H1 (cell line): Measurements from ENCODE around the gene GRIN2C. TPM values are rescaled to one million over a fixed set of nuclear protein-coding genes. Genes with fewer than 3 reads are reported as not detected.

Experiments used
- ATF3 ChIP-seq: IDR thresholded peaks from 2 replicates; pipeline ENCODE4 v1.6.1; 2011; ENCODE audit warnings: low read depth, mild to moderate bottlenecking, low read length; ENCODE audit not compliant: insufficient read depth
- CBX8 ChIP-seq: fragments of 300-800, 300-1000 bp; sonication (generic); IDR thresholded peaks from 2 replicates; pipeline ENCODE4 v1.7.1; 2016; ENCODE audit warnings: low read depth, low read length, borderline replicate concordance
- CTBP2 ChIP-seq: IDR thresholded peaks from 2 replicates; pipeline ENCODE4 v1.7.0; 2011; ENCODE audit warnings: borderline replicate concordance, mild to moderate bottlenecking, moderate library complexity, mixed read lengths, low read length; ENCODE audit not compliant: insufficient read depth, insufficient read length
- CTCF ChIP-seq, 3 experiments: IDR thresholded peaks; 1 replicate in 2 of 3; 2 replicates in 1 of 3; pipeline versions ENCODE4 v1.5.1 to v1.6.1; 2011; ENCODE audit warnings: low read length in 3 of 3, mild to moderate bottlenecking in 3 of 3, inconsistent platforms in 2 of 3, low read depth in 1 of 3, moderate library complexity in 1 of 3; ENCODE audit not compliant: insufficient read depth in 1 of 3; ENCODE audit errors: control extremely low read depth in 1 of 3
- E2F6 ChIP-seq: IDR thresholded peaks from 2 replicates; pipeline ENCODE4 v1.6.1; 2012; ENCODE audit warnings: inconsistent platforms
- EP300 ChIP-seq, 2 experiments: IDR thresholded peaks; 1 replicate in 1 of 2; 2 replicates in 1 of 2; pipeline ENCODE4 v1.6.1; 2011 to 2012; ENCODE audit warnings: low read depth in 2 of 2, low read length in 2 of 2, mild to moderate bottlenecking in 2 of 2, borderline replicate concordance in 1 of 2, inconsistent platforms in 1 of 2, moderate library complexity in 1 of 2
- GABPA ChIP-seq: IDR thresholded peaks from 2 replicates; pipeline ENCODE4 v1.6.1; 2011; ENCODE audit warnings: mild to moderate bottlenecking, low read length, moderate library complexity, borderline replicate concordance; ENCODE audit not compliant: insufficient read depth
- HDAC6 ChIP-seq: IDR thresholded peaks from one replicate; pipeline ENCODE4 v1.7.1; 2012; ENCODE audit warnings: low read depth, mild to moderate bottlenecking, inconsistent platforms, low read length, moderate library complexity
- JUND ChIP-seq: IDR thresholded peaks from 2 replicates; pipeline ENCODE4 v1.6.1; 2011; ENCODE audit warnings: mild to moderate bottlenecking, improper control_type of control experiment, low read length
- KDM5A ChIP-seq: fragments of 200-600 bp; IDR thresholded peaks from 2 replicates; pipeline ENCODE4 v1.7.1; 2012; ENCODE audit warnings: mild to moderate bottlenecking, low read length, inconsistent platforms, mixed read lengths
- POLR2A ChIP-seq, 2 experiments: IDR thresholded peaks; 1 replicate in 1 of 2; 2 replicates in 1 of 2; pipeline ENCODE4 v1.6.1; 2011; ENCODE audit warnings: low read depth in 2 of 2, low read length in 2 of 2, mild to moderate bottlenecking in 2 of 2; ENCODE audit errors: control extremely low read depth in 1 of 2
- POU5F1 ChIP-seq: IDR thresholded peaks from 2 replicates; pipeline ENCODE4 v1.6.1; 2011; ENCODE audit warnings: low read depth, mild to moderate bottlenecking, low read length, moderate library complexity
- RXRA ChIP-seq: IDR thresholded peaks from 2 replicates; pipeline ENCODE4 v1.6.1; 2011; ENCODE audit warnings: low read depth, mild to moderate bottlenecking, low read length, moderate library complexity; ENCODE audit not compliant: insufficient read depth
- SIRT6 ChIP-seq: IDR thresholded peaks from one replicate; pipeline ENCODE4 v1.7.1; 2012; ENCODE audit warnings: low read length, inconsistent platforms
- SP1 ChIP-seq: IDR thresholded peaks from 2 replicates; pipeline ENCODE4 v1.6.1; 2011; ENCODE audit warnings: low read depth, low read length
- SP2 ChIP-seq: IDR thresholded peaks from 2 replicates; pipeline ENCODE4 v1.6.1; 2012; ENCODE audit warnings: mild to moderate bottlenecking, low read length, inconsistent platforms
- SUZ12 ChIP-seq: fragments of 200-600 bp; sonication (generic); IDR thresholded peaks from 2 replicates; pipeline ENCODE4 v1.6.1; 2012; ENCODE audit warnings: mild to moderate bottlenecking, inconsistent platforms, low read length, moderate library complexity, mixed read lengths
- TAF1 ChIP-seq: IDR thresholded peaks from 2 replicates; pipeline ENCODE4 v1.6.1; 2011; ENCODE audit warnings: mild to moderate bottlenecking, low read depth, low read length
- TEAD4 ChIP-seq: IDR thresholded peaks from 2 replicates; pipeline ENCODE4 v1.6.1; 2012; ENCODE audit warnings: low read depth, low read length, inconsistent platforms, mixed read lengths
- USF2 ChIP-seq: IDR thresholded peaks from 2 replicates; pipeline ENCODE4 v1.6.1; 2011; ENCODE audit warnings: low read length, improper control_type of control experiment
- polyA plus RNA-seq, 7 experiments: library from polyadenylated mRNA; depleted of rRNA in 3 of 7; stranded (reverse) in 5 of 7; unstranded in 2 of 7; fragments of >200 nt in 5 of 7; fragments of 200-250 nt in 2 of 7; gene quantifications; 1 replicate in 5 of 7; 2 replicates in 1 of 7; 4 replicates in 1 of 7; pipeline versions ENCODE4 v1.2.1 to v1.2.3, GENCODE V29; 2011 to 2013; ENCODE audit warnings: missing spikeins in 2 of 7, mixed read lengths in 2 of 7
- total RNA-seq: library from RNA; stranded (reverse); fragmentation: NEBNext Ultra II Directional; extraction: Animal tissue kit (Norgen Biotek cat#: 25700); gene quantifications from 2 replicates; pipeline ENCODE4 v1.2.1, GENCODE V29; 2021

The GRIN2C gene
- total and polyA plus RNA-seq, 2 of the 8 experiments (the other 6 are each of a cell fraction or from before 2014, with no cell fraction given): 0.06 to 0.07 TPM

GRCh38 chr17:74842599-74843351 lies 16.9 kb downstream of the GRIN2C start (continued):
- no peak for TF ChIP-seq USF2
- no peak for TF ChIP-seq KDM5A
- TF ChIP-seq JUND: no peak
- TF ChIP-seq TAF1: no peak
- peak; percentile 64 to 71 (median 70) for TF ChIP-seq CTCF (IDR thresholded peaks at IDR 0.05; ENCODE audit: control extremely low read depth in 1 of 3, insufficient read depth in 1 of 3, low read depth in 1 of 3, low read length in 3 of 3)
- TF ChIP-seq SIRT6: no peak
- no peak for TF ChIP-seq SP1
- TF ChIP-seq TEAD4: no peak
- TF ChIP-seq SUZ12: no peak
- TF ChIP-seq ATF3: no peak
- TF ChIP-seq HDAC6: no peak
- no peak for TF ChIP-seq CTBP2
- TF ChIP-seq RXRA: no peak
- TF ChIP-seq E2F6: peak; percentile 61
- TF ChIP-seq POLR2A (IDR thresholded peaks at IDR 0.05; ENCODE audit: control extremely low read depth in 1 of 2, low read depth in 2 of 2, low read length in 2 of 2): no peak
- no peak for TF ChIP-seq POU5F1
- no peak for TF ChIP-seq CBX8
- no peak for TF ChIP-seq EP300 (IDR thresholded peaks at IDR 0.05; ENCODE audit: borderline replicate concordance in 1 of 2, low read depth in 2 of 2, low read length in 2 of 2)
- no peak for TF ChIP-seq SP2
- no peak for TF ChIP-seq GABPA
